Measurements from ENCODE around the gene PAWR. TPM values are rescaled to one million over a fixed set of nuclear protein-coding genes. Genes with fewer than 3 reads are reported as not detected.

Gene PAWR
- total and polyA plus RNA-seq, 9 of the 15 experiments (the other 6 are each of a cell fraction or from before 2014, with no cell fraction given) = 0.82 TPM; not detected in 8

- DNase-seq (ENCODE audit: extremely low read depth in 1 of 4, low spot score in 3 of 4) (no peak), FAIRE-seq (no peak), ATAC-seq (no peak)
- ChIA-PET POLR2A (no interaction called here), CTCF (ENCODE audit: low intra/inter-chr PET ratio) (no interaction called here)
- BruUV-seq (replicated peaks) = no TSS peak
- Histone ChIP-seq H3K9me1 (ENCODE audit: control insufficient read depth, insufficient read depth, low read length) (no peaks in the 10 kb centered on the region), H3K9me3 (replicated peaks; ENCODE audit: control insufficient read depth, insufficient read depth, low read depth, low read length) (no peaks in the 10 kb centered on the region; the same call in 1 of the 2 replicates), H3K4me1 (replicated peaks in 1 of 2; ENCODE audit: control insufficient read depth in 2 of 2, insufficient read depth in 2 of 2, low read length in 2 of 2) (no peaks in the 10 kb centered on the region), H3K36me3 (ENCODE audit: control insufficient read depth, insufficient read depth, low read length) (no peaks in the 10 kb centered on the region), H3K4me2 (ENCODE audit: insufficient read depth, low read length) (no peak overlapping the region), H2AFZ (ENCODE audit: low read depth, low read length) (no peak overlapping the region), H3K27me3 (ENCODE audit: control insufficient read depth in 2 of 2, insufficient read depth in 2 of 2, low read length in 2 of 2) (no peaks in the 10 kb centered on the region), H3K79me2 (ENCODE audit: control insufficient read depth, insufficient read depth, low read length) (no peaks in the 10 kb centered on the region), H4K20me1 (replicated peaks; ENCODE audit: control insufficient read depth, insufficient read depth, low read length) (no peaks in the 10 kb centered on the region), H3K27ac (ENCODE audit: extremely low read depth, low read depth, low read length) (no peak overlapping the region), H3K4me3 (no peak overlapping the region), H3K9ac (ENCODE audit: insufficient read depth in 1 of 2, low read depth in 2 of 2, low read length in 2 of 2) (no peak overlapping the region)
- 0% methylated on average over 2 of the region's 2 CpGs for WGBS (ENCODE audit: insufficient coverage, low coverage, missing lambda C conversion rate)
- intact Hi-C loops (cut with micrococcal nuclease) (no loop called here), in situ Hi-C loops (cut with MboI) (no loop called here)
- TF ChIP-seq REST (IDR thresholded peaks at IDR 0.05; ENCODE audit: borderline replicate concordance) (no peak), REST (CRISPR knock-in tag; IDR thresholded peaks at IDR 0.05; ENCODE audit: low read depth) (no peak), PTBP1 (IDR thresholded peaks at IDR 0.05; ENCODE audit: low read depth, low read length) (no peak), ZKSCAN8 (CRISPR knock-in tag; IDR thresholded peaks at IDR 0.05) (no peak), DDX20 (tag; IDR thresholded peaks at IDR 0.05; ENCODE audit: low read depth) (no peak), U2AF2 (optimal IDR thresholded peaks at IDR 0.05; ENCODE audit: low read depth, low read length) (no peak), BDP1 (IDR thresholded peaks at IDR 0.05; ENCODE audit: insufficient read depth, insufficient read length) (no peak), PRMT5 (CRISPR knock-in tag; IDR thresholded peaks at IDR 0.05) (no peak), MAX (CRISPR knock-in tag; IDR thresholded peaks at IDR 0.05) (no peak), ZFPM2 (CRISPR knock-in tag; IDR thresholded peaks at IDR 0.05) (no peak), NCOA2 (IDR thresholded peaks at IDR 0.05; ENCODE audit: partially characterized antibody in 2 of 2) (no peak), ERF (CRISPR knock-in tag; IDR thresholded peaks at IDR 0.05) (no peak), MXD1 (CRISPR knock-in tag; IDR thresholded peaks at IDR 0.05; ENCODE audit: borderline replicate concordance, poor library complexity, severe bottlenecking) (no peak)
Measured at GRCh38 chr12:79618848-79619404, 71.8 kb downstream of the PAWR start.

Data from K562 (cell line).